Ovary (tissue), 3 donors: ENCODE measurements around the gene PLCB1.

Source experiments
- CTCF ChIP-seq, 3 donors: fragments of 450-650 bp in 2 of 3; fragments of 200-600 bp in 1 of 3; IDR thresholded peaks; one replicate each; pipeline versions ENCODE4 v1.5.1 to v1.8.0; 2016 to 2022; ENCODE audit warnings: antibody characterized with exemption in 3 of 3, mild to moderate bottlenecking in 1 of 3
- POLR2A ChIP-seq: fragments of 450-650 bp; IDR thresholded peaks from one replicate; pipeline ENCODE4 v1.6.1; 2017; ENCODE audit warnings: antibody characterized with exemption, mild to moderate bottlenecking, moderate library complexity
- donor health status: DM: no; HTN: no; CAD: no.

- no peak for TF ChIP-seq POLR2A
- TF ChIP-seq CTCF (IDR thresholded peaks at IDR 0.05) = no peak
Measured at GRCh38 chr20:8362457-8362856, 230.4 kb downstream of the PLCB1 start.
